ENCODE measurements around the gene CCNJ. TPM values are rescaled to one million over a fixed set of nuclear protein-coding genes. Genes with fewer than 3 reads are reported as not detected.

CCNJ gene
- total and polyA plus RNA-seq, 8 donors, result 7.9 to 17.7 (median 16.4) TPM

GRCh38 chr10:96025566-96025965 is 17.8 kb upstream of the CCNJ start:
- intact Hi-C loops (cut with DNase I), result no loop called here
- Histone ChIP-seq H3K27me3 (no peaks in the 10 kb centered on the region), H3K4me3 (no peak overlapping the region), H3K27ac (no peak overlapping the region), H3K4me1 (no peaks in the 10 kb centered on the region), H3K36me3 (no peaks in the 10 kb centered on the region), H3K9me3 (no peaks in the 10 kb centered on the region)
- no peak for DNase-seq
- peak; percentile 38 for ATAC-seq
- TF ChIP-seq, protein P1, sequence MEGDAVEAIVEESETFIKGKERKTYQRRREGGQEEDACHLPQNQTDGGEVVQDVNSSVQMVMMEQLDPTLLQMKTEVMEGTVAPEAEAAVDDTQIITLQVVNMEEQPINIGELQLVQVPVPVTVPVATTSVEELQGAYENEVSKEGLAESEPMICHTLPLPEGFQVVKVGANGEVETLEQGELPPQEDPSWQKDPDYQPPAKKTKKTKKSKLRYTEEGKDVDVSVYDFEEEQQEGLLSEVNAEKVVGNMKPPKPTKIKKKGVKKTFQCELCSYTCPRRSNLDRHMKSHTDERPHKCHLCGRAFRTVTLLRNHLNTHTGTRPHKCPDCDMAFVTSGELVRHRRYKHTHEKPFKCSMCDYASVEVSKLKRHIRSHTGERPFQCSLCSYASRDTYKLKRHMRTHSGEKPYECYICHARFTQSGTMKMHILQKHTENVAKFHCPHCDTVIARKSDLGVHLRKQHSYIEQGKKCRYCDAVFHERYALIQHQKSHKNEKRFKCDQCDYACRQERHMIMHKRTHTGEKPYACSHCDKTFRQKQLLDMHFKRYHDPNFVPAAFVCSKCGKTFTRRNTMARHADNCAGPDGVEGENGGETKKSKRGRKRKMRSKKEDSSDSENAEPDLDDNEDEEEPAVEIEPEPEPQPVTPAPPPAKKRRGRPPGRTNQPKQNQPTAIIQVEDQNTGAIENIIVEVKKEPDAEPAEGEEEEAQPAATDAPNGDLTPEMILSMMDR (IDR thresholded peaks at IDR 0.05), result no peak

- H3K4me3 ChIP-seq, result no peak overlapping the region
- no peak overlapping the region for H3K27ac ChIP-seq
- DNase-seq, result no peak
- intact Hi-C loops (cut with DNase I), result no loop called here
- no peaks in the 10 kb centered on the region for H3K4me1 ChIP-seq
- H3K9me3 ChIP-seq, result no peaks in the 10 kb centered on the region
- TF ChIP-seq, protein P1 (IDR thresholded peaks at IDR 0.05), result no peak
- H3K27me3 ChIP-seq, result no peaks in the 10 kb centered on the region
- no peaks in the 10 kb centered on the region for H3K36me3 ChIP-seq
- no peak for ATAC-seq
These were observed 8.8 kb upstream of the CCNJ start for GRCh38 chr10:96034625-96035024.

DNA sequence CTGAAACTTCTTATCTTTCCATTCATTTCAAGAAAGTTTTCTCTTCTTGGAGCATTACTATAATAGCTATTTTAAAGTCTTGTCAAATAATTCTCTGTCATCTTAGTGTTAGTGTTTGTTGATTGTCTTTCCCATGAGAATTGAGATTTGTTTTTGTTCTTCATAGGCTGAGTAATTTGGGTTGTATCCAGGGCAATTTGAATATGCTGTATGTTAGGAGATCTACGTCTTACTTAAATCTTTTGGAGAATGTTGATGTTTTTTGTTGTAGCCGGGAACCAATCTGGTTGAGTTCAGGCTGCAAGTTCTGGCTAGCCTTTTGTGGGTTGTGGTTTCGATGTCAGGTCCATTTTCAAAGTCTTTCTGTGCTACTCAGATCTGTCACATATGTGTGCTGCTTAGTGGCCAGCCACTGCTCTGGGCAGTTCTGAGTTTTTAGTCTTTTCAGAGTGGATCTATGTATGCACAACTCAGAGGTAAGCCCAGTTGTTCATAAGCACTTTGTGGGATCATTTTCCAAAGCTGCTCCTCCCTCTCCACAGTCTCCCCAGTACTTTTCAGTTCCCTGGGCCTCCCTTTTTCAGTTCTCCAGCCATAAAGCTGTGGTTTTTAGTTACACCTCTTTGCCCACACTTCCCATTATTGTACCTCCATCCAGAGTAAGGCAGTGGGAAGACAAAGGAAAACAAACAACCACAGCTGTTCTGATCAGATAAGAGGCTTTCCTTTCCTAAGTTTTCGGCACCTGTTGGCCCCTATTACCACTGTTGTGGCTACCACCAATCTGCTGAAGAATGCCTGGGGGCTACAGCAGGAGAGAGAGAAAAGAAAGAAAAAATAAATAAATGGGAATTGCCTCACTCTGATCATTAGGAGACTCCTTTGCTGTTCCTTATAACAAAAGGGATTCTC is 4.7 kb upstream of the CCNJ start:
- Histone ChIP-seq H3K27ac (no peak overlapping the region), H3K4me1 (peaks cover 0 to 8% of the 10 kb centered on the region in 2 donors), H3K27me3 (no peaks in the 10 kb centered on the region), H3K9me3 (no peaks in the 10 kb centered on the region), H3K4me3 (no peak overlapping the region), H3K36me3 (no peaks in the 10 kb centered on the region)
- DNase-seq (no peak), ATAC-seq (no peak)
- TF ChIP-seq, protein P1 (IDR thresholded peaks at IDR 0.05), result no peak
- intact Hi-C loops (cut with DNase I), result no loop called here

GRCh38 chr10:96041146-96041545 is 2.2 kb upstream of the CCNJ start:
- intact Hi-C loops (cut with DNase I), result no loop called here
- H3K9me3 ChIP-seq, result no peaks in the 10 kb centered on the region
- H3K27ac ChIP-seq, result no peak overlapping the region
- no peaks in the 10 kb centered on the region for H3K36me3 ChIP-seq
- ATAC-seq (no peak), DNase-seq (no peak)
- H3K27me3 ChIP-seq, result no peaks in the 10 kb centered on the region
- H3K4me3 ChIP-seq, result no peak overlapping the region
- H3K4me1 ChIP-seq, result peaks cover 0 to 24% of the 10 kb centered on the region in 2 donors
- TF ChIP-seq, protein P1 (IDR thresholded peaks at IDR 0.05), result no peak

- Histone ChIP-seq H3K4me3 (peak overlapping the region; percentile 72 to 79), H3K27ac (peak overlapping the region; percentile 87 to 92), H3K36me3 (peaks cover 0 to 3% of the 10 kb centered on the region in 2 donors), H3K27me3 (no peaks in the 10 kb centered on the region), H3K4me1 (peaks cover 0 to 30% of the 10 kb centered on the region in 2 donors), H3K9me3 (no peaks in the 10 kb centered on the region)
- peak; percentile 71 for ATAC-seq
- TF ChIP-seq, protein P1 (IDR thresholded peaks at IDR 0.05), result no peak
- intact Hi-C loops (cut with DNase I), result no loop called here
- DNase-seq, result peak; percentile 48 to 91 (median 52)
These were observed 721 bp downstream of the CCNJ start for GRCh38 chr10:96043893-96044715.

Measured in left lung (tissue), 10 donors.